WERI-Rb-1 (cell line): ENCODE measurements around the gene SORCS1.

Source experiments
- DNase-seq: peaks from one replicate; pipeline ENCODE4 v3.0.0-alpha.2; 2020
- H3K27ac ChIP-seq: fragments of 250-450 bp; sonication (Bioruptor Pico); 2 replicates; pipeline ENCODE4 v1.5.1; 2020; ENCODE audit warnings: mild to moderate bottlenecking, moderate library complexity
- H3K27me3 ChIP-seq: fragments of 250-450 bp; sonication (Bioruptor Pico); 2 replicates; pipeline ENCODE4 v1.5.1; 2021; ENCODE audit warnings: mild to moderate bottlenecking, low read depth, moderate library complexity; ENCODE audit not compliant: insufficient read depth, severe bottlenecking
- H3K36me3 ChIP-seq: fragments of 250-450 bp; sonication (Bioruptor Pico); 2 replicates; pipeline ENCODE4 v1.5.1; 2020; ENCODE audit warnings: mild to moderate bottlenecking, moderate library complexity
- H3K4me3 ChIP-seq: 2 replicates; pipeline ENCODE4 v1.5.1; 2011; ENCODE audit warnings: low read depth, mild to moderate bottlenecking, control low read depth, low read length
- H3K9me3 ChIP-seq: fragments of 250-450 bp; sonication (Bioruptor Pico); 2 replicates; pipeline ENCODE4 v1.5.1; 2021; ENCODE audit warnings: mild to moderate bottlenecking, moderate library complexity; ENCODE audit not compliant: severe bottlenecking
- TF ChIP-seq, protein P1 (sequence below): IDR thresholded peaks from 2 replicates; pipeline ENCODE4 v1.5.1; 2011; ENCODE audit warnings: low read depth, mild to moderate bottlenecking, control low read depth, inconsistent platforms, low read length

The SORCS1 gene

GRCh38 chr10:107085665-107086525, 78.6 kb downstream of the SORCS1 start:
- Histone ChIP-seq H3K9me3 (no peaks in the 10 kb centered on the region), H3K36me3 (no peaks in the 10 kb centered on the region), H3K27me3 (no peaks in the 10 kb centered on the region), H3K27ac (no peak overlapping the region), H3K4me3 (no peak overlapping the region)
- TF ChIP-seq, protein P1, sequence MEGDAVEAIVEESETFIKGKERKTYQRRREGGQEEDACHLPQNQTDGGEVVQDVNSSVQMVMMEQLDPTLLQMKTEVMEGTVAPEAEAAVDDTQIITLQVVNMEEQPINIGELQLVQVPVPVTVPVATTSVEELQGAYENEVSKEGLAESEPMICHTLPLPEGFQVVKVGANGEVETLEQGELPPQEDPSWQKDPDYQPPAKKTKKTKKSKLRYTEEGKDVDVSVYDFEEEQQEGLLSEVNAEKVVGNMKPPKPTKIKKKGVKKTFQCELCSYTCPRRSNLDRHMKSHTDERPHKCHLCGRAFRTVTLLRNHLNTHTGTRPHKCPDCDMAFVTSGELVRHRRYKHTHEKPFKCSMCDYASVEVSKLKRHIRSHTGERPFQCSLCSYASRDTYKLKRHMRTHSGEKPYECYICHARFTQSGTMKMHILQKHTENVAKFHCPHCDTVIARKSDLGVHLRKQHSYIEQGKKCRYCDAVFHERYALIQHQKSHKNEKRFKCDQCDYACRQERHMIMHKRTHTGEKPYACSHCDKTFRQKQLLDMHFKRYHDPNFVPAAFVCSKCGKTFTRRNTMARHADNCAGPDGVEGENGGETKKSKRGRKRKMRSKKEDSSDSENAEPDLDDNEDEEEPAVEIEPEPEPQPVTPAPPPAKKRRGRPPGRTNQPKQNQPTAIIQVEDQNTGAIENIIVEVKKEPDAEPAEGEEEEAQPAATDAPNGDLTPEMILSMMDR: no peak
- no peak for DNase-seq

DNA sequence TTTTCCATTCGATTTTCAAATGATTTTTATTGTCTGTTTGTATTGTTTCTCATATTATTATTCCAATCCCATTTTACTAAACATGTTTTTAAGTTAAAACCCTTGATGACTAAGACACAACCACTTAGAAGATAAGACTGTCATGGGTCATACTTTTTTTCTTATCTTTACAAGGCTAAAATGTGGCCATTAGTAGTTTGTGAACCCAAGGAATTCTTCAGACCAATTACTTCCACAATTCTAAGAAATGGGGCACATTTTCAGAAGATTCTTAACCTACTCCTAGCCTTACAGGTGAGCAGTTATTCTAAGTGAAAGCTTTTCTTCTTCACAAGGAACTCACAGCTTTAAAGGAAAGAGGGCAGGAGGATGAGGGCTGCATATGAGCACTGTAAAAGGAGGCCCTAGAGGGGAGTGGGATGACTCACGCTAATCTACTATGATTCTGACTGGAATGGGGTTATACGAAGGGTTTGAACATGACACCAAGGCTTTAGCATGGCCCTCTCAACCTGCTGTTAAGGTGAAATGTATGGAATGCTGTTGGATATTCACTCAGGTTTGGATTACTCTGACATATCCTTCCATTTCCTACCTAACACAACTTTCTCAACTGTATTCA, 81.0 kb downstream of the SORCS1 start:
- no peaks in the 10 kb centered on the region for H3K36me3 ChIP-seq
- no peaks in the 10 kb centered on the region for H3K9me3 ChIP-seq
- no peak overlapping the region for H3K4me3 ChIP-seq
- no peaks in the 10 kb centered on the region for H3K27me3 ChIP-seq
- TF ChIP-seq, protein P1: no peak
- H3K27ac ChIP-seq: no peak overlapping the region
- DNase-seq: no peak

- Histone ChIP-seq H3K27ac (no peak overlapping the region), H3K9me3 (no peaks in the 10 kb centered on the region), H3K36me3 (no peaks in the 10 kb centered on the region), H3K4me3 (no peak overlapping the region), H3K27me3 (no peaks in the 10 kb centered on the region)
- no peak for DNase-seq
- TF ChIP-seq, protein P1: no peak
Observed at GRCh38 chr10:107081644-107082043, 82.9 kb downstream of the SORCS1 start.

DNA sequence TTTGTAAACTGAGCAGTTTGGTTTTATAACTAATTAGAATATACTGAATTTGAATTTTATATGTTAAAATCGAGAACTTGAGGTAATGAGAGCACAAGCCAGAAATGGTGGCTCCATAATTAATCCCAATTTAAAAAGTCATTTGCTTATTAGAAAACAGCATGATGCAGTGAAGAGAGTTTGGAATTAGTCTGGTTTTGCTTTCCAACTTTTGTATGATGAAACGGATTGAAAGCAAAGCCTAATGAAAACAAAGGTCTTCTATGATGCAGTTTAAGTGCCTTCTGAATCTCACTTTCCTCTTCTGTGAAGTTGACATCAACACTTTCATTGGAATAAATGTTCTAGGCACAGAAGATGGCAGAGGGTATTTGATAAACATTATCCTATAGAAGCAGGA, 89.4 kb downstream of the SORCS1 start:
- H3K4me3 ChIP-seq: no peak overlapping the region
- H3K9me3 ChIP-seq: no peaks in the 10 kb centered on the region
- DNase-seq: no peak
- H3K36me3 ChIP-seq: no peaks in the 10 kb centered on the region
- H3K27me3 ChIP-seq: no peaks in the 10 kb centered on the region
- TF ChIP-seq, protein P1: no peak
- H3K27ac ChIP-seq: no peak overlapping the region

DNA sequence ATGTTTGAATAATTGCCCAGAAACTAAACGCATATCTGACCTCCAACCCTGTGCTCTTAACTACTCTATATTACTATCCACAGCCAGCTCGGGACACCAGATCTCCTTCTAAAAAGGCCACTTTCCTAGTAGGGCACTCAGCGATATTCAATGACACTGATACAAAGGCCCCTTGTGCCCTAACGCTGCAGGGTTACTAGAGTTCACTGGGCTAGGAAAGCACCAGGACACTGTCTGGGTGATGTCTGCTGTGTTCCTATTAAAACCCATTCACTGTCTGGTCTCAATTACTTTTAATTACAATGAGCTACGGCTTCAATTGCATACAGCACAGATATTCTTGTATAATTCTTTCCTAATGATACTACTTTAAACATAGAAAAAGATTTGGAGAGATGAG, 91.7 kb downstream of the SORCS1 start:
- no peak overlapping the region for H3K4me3 ChIP-seq
- H3K9me3 ChIP-seq: no peaks in the 10 kb centered on the region
- H3K36me3 ChIP-seq: no peaks in the 10 kb centered on the region
- no peak for DNase-seq
- TF ChIP-seq, protein P1: no peak
- no peaks in the 10 kb centered on the region for H3K27me3 ChIP-seq
- no peak overlapping the region for H3K27ac ChIP-seq
